ENCODE data around the gene RTN4R.

The RTN4R gene

DNA sequence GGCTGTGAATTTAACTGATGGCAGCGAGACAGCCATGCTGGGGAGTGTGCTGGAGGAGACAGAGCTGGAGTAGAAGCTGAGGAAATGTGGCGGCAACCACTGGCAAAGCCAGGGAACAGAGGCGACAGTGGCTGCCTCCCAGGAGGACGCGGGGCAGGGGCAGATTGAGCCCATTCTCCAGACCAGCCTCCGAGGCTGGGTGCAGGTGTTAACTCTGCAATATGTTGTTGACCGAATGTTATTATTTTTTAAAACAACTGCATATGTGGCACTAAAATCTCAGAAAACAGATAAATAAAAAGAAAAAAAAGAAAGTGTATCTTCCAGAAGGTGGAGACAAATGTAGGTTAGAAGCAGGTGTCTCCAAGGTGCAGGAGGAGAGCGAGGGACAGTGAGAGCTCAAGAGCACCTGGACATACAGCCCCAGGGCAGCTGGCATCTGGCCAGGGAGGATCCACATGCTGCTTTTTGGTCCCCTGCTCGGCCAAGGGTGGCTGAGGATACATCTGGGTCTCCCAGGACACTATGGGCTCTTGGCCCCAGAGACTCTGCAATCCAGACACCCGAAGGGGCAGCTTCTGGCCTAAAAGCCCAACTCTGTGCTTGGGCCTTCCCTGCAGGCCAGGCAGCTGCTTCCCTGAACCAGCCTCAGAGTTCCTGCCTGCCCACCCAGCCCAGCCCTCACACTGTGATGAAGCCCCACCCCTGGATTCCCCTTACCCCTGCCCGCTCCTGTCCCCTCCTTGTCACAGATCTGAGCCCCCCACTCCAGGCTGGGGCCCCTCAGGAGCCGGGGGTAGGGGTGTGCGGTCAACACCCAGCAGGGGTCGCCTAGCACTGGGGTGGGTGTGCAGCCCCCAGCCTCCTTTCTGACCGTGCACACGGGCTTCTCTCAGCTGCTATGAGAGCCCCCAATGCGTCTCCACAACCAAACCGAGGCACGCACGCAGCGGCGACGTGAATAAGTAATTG, 12.9 kb downstream of the RTN4R start:
- DNase-seq, result no peak

DNA sequence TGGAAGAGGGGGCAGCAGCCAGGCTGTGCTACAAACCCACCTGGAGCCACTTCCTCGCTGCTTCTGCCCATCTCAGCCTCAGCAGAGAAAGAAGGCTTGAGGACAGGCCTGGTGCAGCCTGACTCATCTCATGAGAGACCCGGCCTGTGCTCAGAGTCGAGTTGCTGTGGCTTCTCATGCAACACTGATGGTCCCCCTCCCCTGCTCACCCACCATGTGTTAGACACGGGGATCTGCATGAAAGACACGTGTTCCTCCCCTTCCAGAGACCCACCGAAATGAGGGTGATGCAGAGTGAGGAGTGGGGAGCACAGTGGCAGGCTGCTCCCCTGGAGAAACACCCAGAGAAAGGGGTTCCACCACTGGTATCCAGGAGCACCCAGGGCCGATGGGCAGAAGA, 15.0 kb downstream of the RTN4R start:
- no peak for DNase-seq

DNA sequence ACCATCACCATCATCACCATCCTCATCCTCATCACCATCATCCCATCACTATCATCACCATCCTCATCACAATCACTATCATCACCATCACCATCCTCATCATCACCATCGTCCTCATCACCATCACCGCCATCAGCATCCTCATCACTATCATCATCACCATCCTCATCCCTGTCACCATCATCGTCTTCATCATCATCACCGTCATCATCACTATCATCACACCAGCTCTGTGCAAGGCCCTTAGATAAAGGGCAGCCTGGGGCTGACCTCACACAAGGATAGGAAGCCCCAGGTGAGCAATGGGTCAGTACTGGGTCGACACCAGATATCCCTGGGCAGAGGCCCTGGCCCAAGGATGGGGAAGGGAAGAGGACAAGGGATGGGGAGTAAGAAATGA, 16.1 kb downstream of the RTN4R start:
- no peak for DNase-seq

DNA sequence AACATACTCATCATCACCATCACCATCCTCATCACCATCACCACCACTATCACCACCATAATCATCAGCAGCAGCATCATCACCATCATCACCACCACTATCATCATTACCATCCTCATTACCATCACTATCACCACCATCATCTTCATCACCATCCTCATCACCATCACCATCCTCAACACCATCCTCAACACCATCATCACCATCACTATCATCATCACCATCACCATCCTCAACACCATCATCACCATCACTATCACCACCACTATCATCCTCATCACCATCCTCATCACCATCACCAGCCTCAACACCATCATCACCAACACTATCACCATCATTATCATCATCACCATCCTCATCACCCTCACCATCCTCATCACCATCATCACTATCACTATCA, 16.6 kb downstream of the RTN4R start:
- no peak for DNase-seq

- peak; percentile 74 for DNase-seq
Measured at GRCh38 chr22:20249797-20250354, 18.2 kb downstream of the RTN4R start.

GRCh38 chr22:20248461-20248978, 19.6 kb downstream of the RTN4R start:
- DNase-seq, result peak; percentile 6

DNA sequence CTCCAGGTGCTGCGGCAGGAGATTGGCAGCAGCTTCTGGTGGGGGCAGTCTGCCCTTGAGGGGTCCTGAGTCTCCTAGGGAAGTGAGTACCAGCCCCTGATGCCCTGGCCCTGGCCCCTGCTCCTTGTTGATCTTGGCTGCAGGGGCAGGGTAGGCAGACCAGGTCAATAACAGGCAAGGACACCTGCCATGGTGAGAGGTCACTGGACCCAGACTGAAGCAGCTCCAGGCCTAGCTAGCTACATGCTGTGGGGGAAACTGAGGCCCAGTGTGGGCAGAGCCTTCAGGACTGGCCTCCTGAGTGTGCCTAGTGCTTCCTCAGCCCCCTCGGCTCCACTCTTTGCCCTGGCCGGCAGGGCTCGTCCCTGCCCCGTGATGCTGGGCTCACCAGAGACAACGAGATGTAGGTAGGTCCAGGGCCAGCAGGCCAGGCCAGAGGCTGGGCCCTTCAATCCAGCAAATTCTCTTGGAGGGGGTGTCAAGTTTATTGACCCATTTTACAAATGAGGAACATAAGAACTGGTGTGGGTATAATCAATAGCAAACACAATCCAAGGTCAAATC, 20.4 kb downstream of the RTN4R start:
- DNase-seq, result no peak

DNA sequence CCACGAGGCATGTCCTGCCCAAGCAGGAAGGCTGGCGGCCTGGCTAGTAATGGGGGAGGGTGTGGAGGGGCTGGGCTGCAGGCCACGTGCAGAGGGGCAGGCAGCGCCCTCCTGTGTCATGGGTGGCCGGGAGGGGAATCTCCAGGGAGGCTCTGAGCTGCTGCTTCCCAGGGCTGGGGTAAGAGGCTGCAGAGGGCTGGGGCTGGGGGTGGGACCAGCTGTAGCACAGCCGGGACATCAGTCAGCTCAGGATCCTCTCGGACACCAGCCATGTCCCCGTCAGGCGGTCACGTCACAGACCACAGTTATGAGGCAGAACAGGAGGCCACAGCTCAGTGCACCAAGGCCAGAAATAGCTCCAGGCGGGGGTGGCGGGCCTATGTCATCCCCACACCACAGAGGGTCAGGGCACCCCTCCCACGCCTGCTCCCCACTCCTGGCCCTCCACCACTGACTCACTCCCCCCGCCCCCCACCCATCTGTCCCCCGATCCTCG, 21.1 kb downstream of the RTN4R start:
- no peak for DNase-seq

- DNase-seq, result no peak
Measured at GRCh38 chr22:20246368-20247009, 21.6 kb downstream of the RTN4R start.

- no peak for DNase-seq
Measured at GRCh38 chr22:20245577-20246367, 22.3 kb downstream of the RTN4R start.

GRCh38 chr22:20244691-20245576, 23.2 kb downstream of the RTN4R start:
- DNase-seq, result no peak

GRCh38 chr22:20244250-20244648, 23.9 kb downstream of the RTN4R start:
- no peak for DNase-seq

DNA sequence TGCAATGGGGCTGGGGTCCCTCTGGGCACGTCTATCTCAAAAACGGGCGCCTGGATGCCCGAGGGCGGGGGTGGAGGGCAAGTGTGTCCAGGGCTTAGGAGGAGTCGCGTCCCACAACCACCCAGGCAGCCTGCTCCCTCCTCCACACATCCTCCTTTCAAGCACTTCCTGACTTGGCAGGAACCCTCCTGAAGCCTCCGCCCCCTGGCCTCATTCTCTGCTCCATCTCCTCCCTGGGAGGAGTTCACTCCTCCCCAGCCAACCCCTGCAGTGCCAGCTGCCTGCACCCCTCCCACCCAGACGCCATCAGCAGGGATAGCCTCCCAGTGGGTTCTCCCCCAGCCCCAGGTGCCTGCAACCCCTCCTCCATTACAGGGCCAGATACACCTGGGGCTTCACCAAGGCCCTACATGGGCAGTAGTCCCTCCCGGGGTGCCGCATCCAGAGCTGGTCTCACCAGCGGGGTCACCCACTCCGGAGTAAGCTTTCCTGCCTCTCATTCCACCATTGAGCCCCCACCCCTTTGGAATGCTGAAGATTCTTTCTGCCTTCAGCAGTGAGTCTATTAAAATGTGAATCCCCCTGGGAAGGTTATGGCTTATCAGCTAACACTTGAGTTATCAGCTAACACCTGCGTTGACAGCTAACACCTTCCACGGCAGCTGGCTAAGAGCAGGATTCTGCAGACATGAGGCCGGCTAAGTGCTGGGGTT, 24.4 kb downstream of the RTN4R start:
- peak; percentile 83 for DNase-seq

DNA sequence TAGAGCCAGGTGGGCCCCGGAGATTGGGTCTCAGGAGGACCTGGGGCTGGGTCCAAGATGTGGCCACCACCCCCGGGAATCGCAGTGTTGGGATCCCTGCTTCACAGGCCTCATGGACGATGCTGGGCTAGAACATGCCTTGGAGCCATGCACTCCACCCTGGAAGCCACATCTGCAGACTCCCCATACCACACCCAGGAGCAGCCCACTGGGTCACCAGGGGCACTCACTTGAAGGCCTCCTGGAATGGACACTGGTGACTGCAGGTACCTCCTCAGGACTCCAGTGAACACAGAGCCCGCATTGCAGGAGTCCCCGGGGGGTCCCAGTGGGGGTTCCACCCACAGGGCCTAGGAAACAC, 25.0 kb downstream of the RTN4R start:
- DNase-seq, result no peak

DNA sequence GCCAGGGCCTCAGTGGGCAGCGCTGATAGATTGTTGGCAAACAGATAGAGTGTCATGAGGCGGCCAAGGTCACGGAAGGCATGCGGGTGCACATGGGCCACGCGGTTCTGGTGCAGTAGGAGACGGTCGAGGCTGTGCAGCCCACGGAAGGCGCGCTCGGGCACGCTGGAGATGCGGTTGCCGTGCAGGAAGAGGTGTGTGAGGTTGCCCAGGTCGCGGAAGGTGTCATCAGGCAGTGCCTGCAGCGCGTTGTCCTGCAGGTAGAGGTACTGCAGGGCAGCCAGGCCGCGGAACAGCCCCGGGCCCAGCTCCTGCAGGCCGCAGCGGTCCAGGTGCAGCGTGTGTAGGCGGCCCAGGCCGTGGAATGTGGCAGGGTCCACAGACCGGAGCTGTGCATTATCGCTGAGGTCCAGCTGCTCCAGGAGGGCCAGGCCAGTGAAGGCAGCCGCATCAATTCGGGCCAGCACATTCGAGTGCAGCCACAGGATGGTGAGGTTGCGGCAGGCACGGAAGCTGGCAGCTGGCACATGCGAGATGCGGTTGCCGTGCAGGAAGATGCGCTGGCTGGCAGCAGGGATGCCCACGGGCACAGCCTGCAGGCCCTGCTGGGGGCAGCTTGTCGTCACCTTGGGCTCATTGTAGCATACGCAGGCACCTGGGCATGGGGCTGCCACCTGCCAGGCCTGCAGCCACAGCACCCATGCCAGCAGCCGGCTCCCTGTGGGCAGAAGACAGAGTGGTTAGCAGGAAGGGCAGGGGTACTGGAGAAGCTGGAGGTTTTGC, 25.5 kb downstream of the RTN4R start:
- no peak for DNase-seq

DNA sequence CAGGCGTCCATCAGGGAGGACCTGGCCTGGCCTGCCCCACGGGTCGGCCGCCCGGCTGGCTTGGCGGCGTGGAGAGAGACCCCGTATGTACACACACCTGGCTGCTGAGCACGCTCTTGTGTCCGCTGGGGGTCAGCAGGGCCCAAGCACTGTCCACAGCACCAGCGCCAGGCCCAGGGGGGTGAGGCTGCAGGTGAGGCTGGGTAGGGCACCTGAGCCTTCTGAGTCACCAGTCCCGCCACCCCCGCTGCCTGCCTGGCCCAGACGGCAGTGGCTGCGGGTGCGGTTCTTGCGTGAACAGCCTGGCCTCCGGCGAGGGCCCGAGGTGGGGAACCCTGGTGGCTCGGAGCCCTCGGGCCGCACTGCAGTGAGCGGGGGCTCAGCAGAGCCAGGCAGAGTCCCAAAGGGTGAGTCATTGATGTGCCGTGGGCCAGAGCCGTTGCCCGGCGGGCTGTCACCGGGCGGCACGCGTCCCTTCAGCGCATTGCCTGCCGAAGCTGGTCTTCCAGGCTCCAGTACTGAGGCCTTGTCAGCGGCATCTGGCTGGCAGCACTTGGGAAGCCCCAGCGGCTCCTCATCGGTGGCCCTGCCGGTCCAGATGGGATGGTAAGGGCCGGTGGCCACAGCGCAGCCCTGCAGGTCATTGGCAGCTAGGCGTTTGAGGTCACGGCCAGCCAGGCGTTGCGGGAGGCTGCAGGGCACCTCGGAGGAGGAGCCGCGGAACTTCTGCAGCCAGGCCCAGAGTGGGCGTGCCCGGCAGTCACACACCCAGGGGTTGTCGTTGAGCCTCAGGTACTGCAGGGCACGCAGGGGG, 26.3 kb downstream of the RTN4R start:
- DNase-seq, result no peak

- no peak for DNase-seq
Measured at GRCh38 chr22:20240900-20241299, 27.2 kb downstream of the RTN4R start.

- DNase-seq, result no peak
Measured at GRCh38 chr22:20240447-20240764, 27.7 kb downstream of the RTN4R start.

Measured in NCI-H2029 (cell line).